ENCODE results near the gene CELF2.

Gene CELF2

GRCh38 chr10:11002916-11003315 is 14.8 kb upstream of the CELF2 start:
- Histone ChIP-seq H3K4me2 (ENCODE audit: insufficient read depth, low read length) (no peak overlapping the region), H3K27ac (ENCODE audit: low read length) (no peak overlapping the region), H3K79me2 (ENCODE audit: insufficient read depth, low read length) (no peaks in the 10 kb centered on the region), H3K4me1 (ENCODE audit: insufficient read depth, low read length) (no peaks in the 10 kb centered on the region), H4K20me1 (ENCODE audit: insufficient read depth, low read length) (no peaks in the 10 kb centered on the region), H3K9me3 (ENCODE audit: insufficient read depth, low read length, severe bottlenecking) (no peaks in the 10 kb centered on the region), H3K36me3 (ENCODE audit: insufficient read depth, low read length) (no peaks in the 10 kb centered on the region), H2AFZ (ENCODE audit: low read depth, low read length) (no peak overlapping the region), H3K4me3 (ENCODE audit: low read depth in 1 of 2, low read length in 2 of 2) (no peak overlapping the region), H3K9ac (ENCODE audit: low read depth, low read length) (no peak overlapping the region), H3K27me3 (ENCODE audit: insufficient read depth, low read length, poor library complexity) (no peaks in the 10 kb centered on the region)
- ATAC-seq (ENCODE audit: insufficient read depth, low read depth) (no peak), DNase-seq (no peak)
- no peak for TF ChIP-seq EZH2 (IDR thresholded peaks at IDR 0.05; ENCODE audit: borderline replicate concordance, low read depth, low read length, severe bottlenecking)
- TF ChIP-seq CTCF (IDR thresholded peaks at IDR 0.05; ENCODE audit: borderline replicate concordance, extremely low read depth, low read length, poor library complexity, severe bottlenecking), result no peak

GRCh38 chr10:11003679-11004078 is 14.0 kb upstream of the CELF2 start:
- DNase-seq (no peak), ATAC-seq (ENCODE audit: insufficient read depth, low read depth) (no peak)
- Histone ChIP-seq H3K4me1 (ENCODE audit: insufficient read depth, low read length) (no peaks in the 10 kb centered on the region), H2AFZ (ENCODE audit: low read depth, low read length) (no peak overlapping the region), H3K79me2 (ENCODE audit: insufficient read depth, low read length) (no peaks in the 10 kb centered on the region), H3K9ac (ENCODE audit: low read depth, low read length) (no peak overlapping the region), H4K20me1 (ENCODE audit: insufficient read depth, low read length) (no peaks in the 10 kb centered on the region), H3K36me3 (ENCODE audit: insufficient read depth, low read length) (no peaks in the 10 kb centered on the region), H3K4me2 (ENCODE audit: insufficient read depth, low read length) (no peak overlapping the region), H3K4me3 (ENCODE audit: low read depth in 1 of 2, low read length in 2 of 2) (no peak overlapping the region), H3K27me3 (ENCODE audit: insufficient read depth, low read length, poor library complexity) (no peaks in the 10 kb centered on the region), H3K9me3 (ENCODE audit: insufficient read depth, low read length, severe bottlenecking) (no peaks in the 10 kb centered on the region), H3K27ac (ENCODE audit: low read length) (no peak overlapping the region)
- TF ChIP-seq CTCF (IDR thresholded peaks at IDR 0.05; ENCODE audit: borderline replicate concordance, extremely low read depth, low read length, poor library complexity, severe bottlenecking) (no peak), EZH2 (IDR thresholded peaks at IDR 0.05; ENCODE audit: borderline replicate concordance, low read depth, low read length, severe bottlenecking) (no peak)

GRCh38 chr10:11004144-11005077 is 13.3 kb upstream of the CELF2 start:
- no peak for DNase-seq
- Histone ChIP-seq H3K27ac (ENCODE audit: low read length) (no peak overlapping the region), H3K79me2 (ENCODE audit: insufficient read depth, low read length) (no peaks in the 10 kb centered on the region), H3K36me3 (ENCODE audit: insufficient read depth, low read length) (no peaks in the 10 kb centered on the region), H3K4me2 (ENCODE audit: insufficient read depth, low read length) (no peak overlapping the region), H3K27me3 (ENCODE audit: insufficient read depth, low read length, poor library complexity) (no peaks in the 10 kb centered on the region), H2AFZ (ENCODE audit: low read depth, low read length) (no peak overlapping the region), H3K4me3 (ENCODE audit: low read depth in 1 of 2, low read length in 2 of 2) (no peak overlapping the region), H3K9me3 (ENCODE audit: insufficient read depth, low read length, severe bottlenecking) (no peaks in the 10 kb centered on the region), H3K4me1 (ENCODE audit: insufficient read depth, low read length) (no peaks in the 10 kb centered on the region), H4K20me1 (ENCODE audit: insufficient read depth, low read length) (no peaks in the 10 kb centered on the region), H3K9ac (ENCODE audit: low read depth, low read length) (no peak overlapping the region)
- ATAC-seq (ENCODE audit: insufficient read depth, low read depth), result no peak
- TF ChIP-seq EZH2 (IDR thresholded peaks at IDR 0.05; ENCODE audit: borderline replicate concordance, low read depth, low read length, severe bottlenecking) (no peak), CTCF (IDR thresholded peaks at IDR 0.05; ENCODE audit: borderline replicate concordance, extremely low read depth, low read length, poor library complexity, severe bottlenecking) (no peak)

All from DND-41 (cell line).